Non-pigmented ciliary epithelial cell (primary cell): ENCODE results near the gene PSTPIP2.
"Not testable (repeated sequence)": the region's sequence is repeated elsewhere in the genome, so short reads cannot be mapped to it uniquely, and the experiment has no call there.

Experiments
- DNase-seq: peaks from one replicate; pipeline ENCODE4 v3.0.0-alpha.2; 2010; ENCODE audit warnings: low read depth

The PSTPIP2 gene

DNA sequence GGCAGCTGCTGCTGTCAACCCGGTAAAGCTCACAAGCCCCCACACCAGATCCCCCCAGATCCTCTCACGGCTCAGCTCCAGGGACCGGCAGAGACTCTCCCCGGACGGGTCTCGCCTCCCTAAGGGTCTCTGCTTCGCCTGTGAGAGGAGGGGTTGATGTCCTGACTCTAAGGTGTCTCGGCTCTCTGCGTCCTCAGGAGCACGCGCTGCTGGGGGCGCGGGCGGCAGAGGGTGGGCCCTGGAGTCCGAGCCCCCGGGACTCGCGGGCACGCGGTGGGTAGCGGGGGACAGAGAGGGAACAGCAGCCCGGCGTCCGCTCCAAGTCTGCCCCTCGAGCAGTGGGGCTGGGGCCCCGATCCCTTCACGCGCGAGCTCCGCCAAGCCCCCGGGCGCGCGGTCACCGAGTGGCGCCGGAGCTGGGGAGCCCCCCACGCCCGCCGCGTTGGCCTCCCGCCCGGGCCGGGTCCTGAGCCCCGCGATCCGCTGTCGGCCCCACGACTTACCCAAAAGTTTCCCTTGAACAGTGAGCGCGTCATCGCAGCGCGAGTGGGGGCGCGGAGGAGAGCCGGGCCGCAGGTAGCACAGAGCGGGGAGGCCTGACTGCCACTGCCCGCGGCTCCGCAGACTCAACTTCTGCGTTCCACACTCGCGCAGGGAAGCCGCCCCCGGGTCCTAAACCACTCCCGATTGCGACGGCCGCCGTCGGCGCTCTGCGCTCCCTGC, at the start of gene PSTPIP2:
Gene PSTPIP2, minus strand, starts transcription at position 608 of the 723 bp plus-strand sequence. Its CDS starts 72 bp downstream, at position 536.
- DNase-seq: no peak

- DNase-seq: no peak
Observed at GRCh38 chr18:46113751-46114150, 41.7 kb upstream of the PSTPIP2 start.

DNA sequence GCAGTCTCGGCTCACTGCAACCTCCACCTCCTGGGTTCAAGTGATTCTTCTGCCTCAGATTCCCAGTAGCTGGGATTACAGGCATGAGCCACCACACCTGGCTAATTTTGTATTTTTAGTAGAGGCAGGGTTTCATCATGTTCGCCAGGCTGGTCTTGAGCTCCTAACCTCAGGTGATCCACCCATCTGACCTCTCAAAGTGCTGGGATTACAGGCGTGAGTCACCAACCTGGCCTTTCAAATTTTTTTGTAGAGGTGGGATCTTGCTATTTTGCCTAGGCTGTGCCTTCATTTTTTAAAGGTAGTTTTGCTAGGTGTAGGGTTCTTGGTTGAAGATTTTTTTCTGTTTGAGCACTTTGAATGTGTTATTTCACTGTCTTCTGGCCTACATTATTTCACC, 38.3 kb upstream of the PSTPIP2 start:
- no peak for DNase-seq

- no peak for DNase-seq
Observed at GRCh38 chr18:46109386-46109785, 37.3 kb upstream of the PSTPIP2 start.

DNA sequence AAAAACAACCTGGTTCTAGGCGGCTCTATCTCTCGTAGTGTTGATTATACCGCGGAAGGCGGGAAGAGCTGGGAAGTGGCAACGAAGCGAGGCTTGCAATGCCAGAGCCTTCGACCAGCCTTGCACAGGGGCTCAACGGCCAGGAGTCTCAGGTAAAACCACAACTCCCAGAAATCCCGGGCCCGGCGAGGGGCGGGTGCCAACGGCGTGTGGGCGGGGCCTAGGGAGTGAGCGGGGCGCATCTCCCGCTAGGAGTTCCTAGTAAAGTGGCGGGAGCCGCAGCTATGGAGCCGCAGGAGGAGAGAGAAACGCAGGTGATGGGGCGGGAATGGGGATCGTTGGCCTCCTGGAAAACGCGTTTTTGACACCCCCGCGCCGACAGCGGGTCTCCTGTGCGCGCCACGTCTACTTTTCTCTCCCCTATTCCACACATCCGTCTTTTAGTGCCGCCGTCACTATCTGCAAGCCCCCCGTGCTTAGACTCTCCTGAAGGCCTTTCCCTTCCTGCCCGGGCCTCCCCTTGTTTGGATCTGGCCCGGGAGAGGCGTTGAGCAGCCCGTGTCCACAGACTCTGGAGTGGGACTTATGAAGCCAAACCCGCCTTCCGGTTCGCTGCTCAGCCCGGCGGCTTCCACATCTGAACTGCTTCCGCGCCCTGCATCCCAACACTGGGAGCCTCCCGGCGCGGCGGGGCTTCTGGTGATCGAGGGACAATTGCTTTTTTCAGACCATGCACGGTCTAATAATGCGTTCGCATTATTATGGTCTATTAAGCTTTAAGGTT, 32.3 kb upstream of the PSTPIP2 start, which contains the start of gene HAUS1:
Gene HAUS1, plus strand, starts transcription at position 258 of the 784 bp plus-strand sequence. Its CDS starts 27 bp downstream, at position 285.
- DNase-seq: peak; percentile 9

DNA sequence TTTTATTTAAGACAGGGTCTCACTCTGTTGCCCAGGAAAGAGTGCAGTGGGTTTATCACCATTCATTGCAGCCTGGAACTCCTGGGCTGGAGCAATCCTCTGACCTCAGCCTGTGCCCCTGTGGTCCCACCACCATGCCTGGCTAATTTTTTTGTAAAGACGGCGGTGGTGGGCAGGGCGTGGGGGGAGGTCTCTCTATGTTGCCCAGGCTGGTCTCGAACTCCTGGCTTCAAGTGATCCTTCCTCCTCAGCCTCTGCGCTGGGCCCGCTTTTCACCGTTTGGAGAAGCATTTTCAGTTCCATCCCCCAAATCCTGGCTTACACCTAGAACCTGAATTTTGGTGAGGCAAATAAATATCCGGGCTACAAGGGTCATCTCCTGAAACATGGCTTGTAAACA, 27.4 kb upstream of the PSTPIP2 start:
- no peak for DNase-seq

DNA sequence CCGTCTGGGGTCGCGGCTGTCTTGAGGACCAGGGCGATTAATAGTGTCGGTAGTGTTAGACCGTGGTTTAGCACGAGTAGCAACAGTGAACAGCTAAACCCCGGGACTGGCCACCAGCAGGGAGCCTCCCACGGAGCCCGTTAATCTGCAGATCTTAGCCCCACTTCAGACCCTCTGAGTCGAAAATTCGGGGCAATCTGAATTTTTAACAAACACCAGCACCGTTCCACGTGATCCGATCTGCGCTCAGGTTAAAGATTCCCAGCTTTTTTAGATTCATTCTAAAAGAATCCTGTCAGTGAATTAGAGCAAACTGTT, 26.5 kb upstream of the PSTPIP2 start:
- DNase-seq: no peak

GRCh38 chr18:46097801-46098615, 25.9 kb upstream of the PSTPIP2 start, which contains the start of gene ATP5F1A:
Gene ATP5F1A, minus strand, starts transcription at chr18:46098296. Its CDS starts 65 bp downstream, at chr18:46098231.
- DNase-seq: peak; percentile 24

DNA sequence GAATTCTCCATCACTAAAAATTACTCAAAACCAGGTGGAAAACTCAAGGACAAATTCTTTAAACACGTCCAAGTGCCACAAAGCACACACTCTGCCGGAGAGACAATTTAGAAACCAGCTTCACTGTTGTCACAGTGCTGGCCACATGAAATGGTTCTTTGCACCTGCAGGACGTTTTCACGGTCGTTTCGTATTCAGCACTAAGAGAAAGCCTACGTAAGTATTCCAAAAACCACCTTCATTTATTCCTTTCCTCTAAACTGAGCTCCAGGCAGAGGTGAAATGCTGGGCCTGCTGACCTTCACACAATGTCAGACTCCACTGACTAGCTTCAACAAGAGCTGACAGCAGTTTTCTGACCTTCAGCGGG, 25.4 kb upstream of the PSTPIP2 start:
- DNase-seq: no peak

GRCh38 chr18:46096651-46097300, 24.7 kb upstream of the PSTPIP2 start:
- DNase-seq: no peak

GRCh38 chr18:46095532-46095931, 23.5 kb upstream of the PSTPIP2 start:
- no peak for DNase-seq

GRCh38 chr18:46088501-46088900, 16.4 kb upstream of the PSTPIP2 start:
- DNase-seq: not testable (repeated sequence)

DNA sequence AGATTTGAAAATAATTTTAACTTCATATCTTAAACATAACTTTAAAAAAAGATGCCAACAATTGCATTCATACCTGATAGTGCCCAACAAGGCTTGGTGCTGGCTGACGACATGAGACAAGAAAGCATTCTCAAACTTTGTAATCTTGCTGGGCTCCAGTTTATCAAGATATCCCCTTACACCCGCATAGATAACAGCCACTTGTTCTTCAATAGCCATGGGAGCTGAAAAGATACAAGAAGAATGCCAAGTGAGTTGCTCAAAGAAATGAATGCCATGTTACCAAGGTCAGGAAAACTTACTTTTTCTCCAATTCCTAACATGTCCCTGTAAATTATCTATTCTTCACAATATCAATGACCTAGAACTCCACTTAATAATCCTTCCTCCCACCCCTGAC, 12.4 kb upstream of the PSTPIP2 start:
- no peak for DNase-seq

- no peak for DNase-seq
Observed at GRCh38 chr18:46080156-46080555, 8.1 kb upstream of the PSTPIP2 start.

- no peak for DNase-seq
Observed at GRCh38 chr18:46079336-46079735, 7.3 kb upstream of the PSTPIP2 start.

GRCh38 chr18:46073474-46074331, 1.6 kb upstream of the PSTPIP2 start:
- DNase-seq: no peak

DNA sequence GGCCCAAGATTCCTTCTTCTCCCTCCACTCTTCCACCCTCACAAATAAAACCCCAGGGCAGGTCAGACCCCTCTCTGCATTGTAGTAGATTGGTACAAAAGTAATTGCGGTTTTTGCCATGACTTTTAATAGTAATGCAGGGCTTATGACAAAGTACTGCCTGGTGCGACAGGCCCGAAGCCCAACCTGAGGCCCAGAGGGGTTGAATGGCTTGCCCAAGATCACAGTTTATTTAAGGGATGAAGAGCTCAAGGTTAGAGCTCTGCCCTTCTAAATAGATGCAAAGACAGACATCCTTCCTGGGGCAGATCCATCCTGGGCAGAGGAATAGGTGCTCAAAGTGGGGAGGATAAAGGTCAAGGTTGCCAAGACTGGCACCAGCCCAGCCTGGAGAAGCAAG, 899 bp upstream of the PSTPIP2 start:
- no peak for DNase-seq

GRCh38 chr18:46072376-46072867, 362 bp upstream of the PSTPIP2 start:
- DNase-seq: no peak

DNA sequence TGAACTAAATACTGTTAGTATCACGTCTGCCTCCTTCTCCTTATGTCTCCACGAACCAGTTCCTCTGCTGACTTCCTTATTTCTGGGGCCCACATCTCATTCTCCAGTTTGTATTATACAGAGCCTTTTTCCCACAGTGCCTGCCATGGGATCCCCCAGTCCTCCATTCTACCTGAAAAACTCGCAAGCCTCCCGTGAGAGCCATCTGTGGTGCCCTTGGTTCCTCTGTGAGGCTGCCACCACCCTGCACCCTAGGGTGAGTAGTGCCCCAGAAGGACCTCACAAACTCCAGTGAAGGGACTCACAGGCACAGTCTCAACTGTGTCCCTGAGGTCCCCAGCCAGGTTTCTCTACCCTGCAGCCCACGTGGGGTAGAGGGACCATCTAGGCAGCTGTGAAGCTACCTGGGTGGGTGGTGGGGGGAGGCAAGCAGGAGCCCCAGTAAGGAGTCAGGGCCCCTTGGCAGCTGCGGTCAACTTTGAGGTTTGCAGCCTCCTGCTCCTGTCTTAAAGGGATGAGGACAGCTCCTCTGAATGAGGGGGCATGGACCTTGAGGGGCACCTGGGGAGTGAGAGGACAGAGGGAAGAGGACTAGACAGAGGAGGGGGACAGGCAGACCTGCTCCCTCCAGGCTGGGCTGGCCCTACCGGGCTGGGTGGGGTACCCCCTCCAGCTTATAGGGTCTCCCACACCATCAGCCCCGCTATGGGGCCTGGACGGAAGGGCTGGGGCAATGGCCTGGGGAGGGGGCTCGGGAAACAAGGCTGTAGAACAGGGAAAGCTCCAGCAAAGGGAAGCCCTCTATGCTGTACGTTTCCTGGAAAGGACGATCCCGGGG, 1.0 kb downstream of the PSTPIP2 start:
- no peak for DNase-seq

- no peak for DNase-seq
Observed at GRCh38 chr18:46070232-46070631, 1.8 kb downstream of the PSTPIP2 start.
